Epidermal melanocyte (primary cell): ENCODE data around the gene ROMO1.

Experiments
- DNase-seq: peaks from one replicate; pipeline ENCODE4 v3.0.0; 2011; ENCODE audit warnings: low spot score; ENCODE audit not compliant: insufficient read length

ROMO1 gene

GRCh38 chr20:35699127-35699956 is at the start of gene ROMO1, which contains the start of gene NFS1:
Gene ROMO1, plus strand, starts transcription at chr20:35699405. Its CDS starts 228 bp downstream, at chr20:35699633.
Gene NFS1, minus strand, starts transcription at chr20:35699352. Its CDS starts 64 bp downstream, at chr20:35699288.
- peak; percentile 92 for DNase-seq

- DNase-seq: no peak
These were observed 48.6 kb upstream of the ROMO1 start for GRCh38 chr20:35650632-35651031.

- DNase-seq: no peak
These were observed 47.2 kb upstream of the ROMO1 start for GRCh38 chr20:35651958-35652357.

- DNase-seq: no peak
These were observed 46.4 kb upstream of the ROMO1 start for GRCh38 chr20:35652641-35653429.

- DNase-seq: no peak
These were observed 45.8 kb upstream of the ROMO1 start for GRCh38 chr20:35653430-35653734.

- no peak for DNase-seq
These were observed 45.3 kb upstream of the ROMO1 start for GRCh38 chr20:35653893-35654292.

- DNase-seq: no peak
These were observed 44.8 kb upstream of the ROMO1 start for GRCh38 chr20:35654415-35654814.

- no peak for DNase-seq
These were observed 41.9 kb upstream of the ROMO1 start for GRCh38 chr20:35657271-35657670.

GRCh38 chr20:35660122-35660937 is 38.9 kb upstream of the ROMO1 start:
- DNase-seq: no peak

- no peak for DNase-seq
These were observed 38.2 kb upstream of the ROMO1 start for GRCh38 chr20:35661053-35661452.

GRCh38 chr20:35661908-35662307 is 37.3 kb upstream of the ROMO1 start:
- no peak for DNase-seq

GRCh38 chr20:35662551-35662950 is 36.7 kb upstream of the ROMO1 start:
- DNase-seq: no peak

GRCh38 chr20:35663516-35664465 is 35.4 kb upstream of the ROMO1 start:
- DNase-seq: no peak

- DNase-seq: peak; percentile 97
These were observed 34.6 kb upstream of the ROMO1 start, which contains the start of the genes CPNE1 and RBM12 for GRCh38 chr20:35664466-35665206. Gene CPNE1, minus strand, starts transcription at chr20:35664900. Its CDS starts 31,977 bp downstream, at chr20:35632923. Gene RBM12, minus strand, starts transcription at chr20:35664900. Its CDS starts 9,578 bp downstream, at chr20:35655322.

- no peak for DNase-seq
These were observed 33.3 kb upstream of the ROMO1 start for GRCh38 chr20:35665949-35666288.

- DNase-seq: no peak
These were observed 30.0 kb upstream of the ROMO1 start for GRCh38 chr20:35669221-35669620.

GRCh38 chr20:35669681-35670080 is 29.5 kb upstream of the ROMO1 start:
- DNase-seq: no peak

- DNase-seq: no peak
These were observed 25.3 kb upstream of the ROMO1 start for GRCh38 chr20:35673884-35674283.

GRCh38 chr20:35674921-35675320 is 24.3 kb upstream of the ROMO1 start:
- no peak for DNase-seq
